ENCODE results near the gene DBX1. TPM values are rescaled to one million over a fixed set of nuclear protein-coding genes. Genes with fewer than 3 reads are reported as not detected.

DBX1 gene
- total RNA-seq, 1 experiment from 2014 or later, result 0.15 TPM

GRCh38 chr11:20161230-20161918 is 1.1 kb upstream of the DBX1 start:
- H2BK20ac ChIP-seq (ENCODE audit: low read depth, low read length, poor library complexity, severe bottlenecking), result no peak overlapping the region
- peak overlapping the region; percentile 51 for H3K4me2 ChIP-seq (ENCODE audit: insufficient read depth, insufficient read length, low read length)
- H3T11ph ChIP-seq (ENCODE audit: low read length), result no peak overlapping the region
- H3K9me3 ChIP-seq (ENCODE audit: control insufficient read depth, low read depth, low read length), result no peaks in the 10 kb centered on the region
- H3K79me2 ChIP-seq (ENCODE audit: insufficient read depth, low read length), result no peaks in the 10 kb centered on the region
- H3K9ac ChIP-seq (ENCODE audit: extremely low read depth, insufficient read length, low read length), result no peak overlapping the region
- no peak overlapping the region for H3K56ac ChIP-seq (ENCODE audit: insufficient read length, low read depth, low read length)
- peak; percentile 80 for DNase-seq
- TF ChIP-seq CTCF (conservative IDR thresholded peaks at IDR 0.05), result no peak
- no peak overlapping the region for H2BK12ac ChIP-seq (ENCODE audit: insufficient read length, low read depth, low read length)
- H4K8ac ChIP-seq (replicated peaks; ENCODE audit: insufficient read length, low read depth, low read length), result no peak overlapping the region
- H4K91ac ChIP-seq (ENCODE audit: insufficient read length, low read depth, low read length), result no peak overlapping the region
- Mint-ChIP-seq H3K4me1 (peaks cover 65 to 82% of the 10 kb centered on the region in 2 experiments), H3K36me3 (ENCODE audit: insufficient read depth in 1 of 3, low read depth in 3 of 3) (no peaks in the 10 kb centered on the region; a peak in 2 of 7 replicates), H3K27ac (no peak overlapping the region), H3K4me3 (peak overlapping the region; percentile 7 to 91; a peak in 4 of 5 replicates), H3K27me3 (ENCODE audit: low read depth) (peaks cover 100% of the 10 kb centered on the region), H3K9me3 (peaks cover 0 to 4% of the 10 kb centered on the region in 2 experiments; a peak in 1 of 5 replicates)
- H4K20me1 ChIP-seq (ENCODE audit: control insufficient read depth, insufficient read depth, insufficient read length), result peaks cover 6% of the 10 kb centered on the region
- no peak overlapping the region for H2BK5ac ChIP-seq (ENCODE audit: insufficient read length, low read length)
- WGBS (ENCODE audit: extremely low coverage, insufficient read length, low lambda C conversion rate), result no CpG with 5 or more reads among the region's 29 CpGs
- no peak overlapping the region for H2AK5ac ChIP-seq (ENCODE audit: insufficient read length, low read length)
- H3K14ac ChIP-seq (ENCODE audit: insufficient read depth, low read length), result no peak overlapping the region
- H3K27me3 ChIP-seq (ENCODE audit: insufficient read depth, low read length), result peaks cover 89% of the 10 kb centered on the region
- H4K5ac ChIP-seq (ENCODE audit: insufficient read length, low read depth, low read length), result no peak overlapping the region
- H3K79me1 ChIP-seq (ENCODE audit: insufficient read depth, low read depth, low read length, poor library complexity, severe bottlenecking), result no peaks in the 10 kb centered on the region
- no peak overlapping the region for H3K27ac ChIP-seq (ENCODE audit: insufficient read length, low read depth, low read length)
- H3K23me2 ChIP-seq (ENCODE audit: insufficient read length, low read depth, low read length, poor library complexity, severe bottlenecking), result peaks cover 8% of the 10 kb centered on the region
- H3K23ac ChIP-seq (ENCODE audit: insufficient read length, low read depth, low read length), result no peak overlapping the region
- H2BK120ac ChIP-seq (ENCODE audit: low read depth, low read length, poor library complexity, severe bottlenecking), result no peak overlapping the region
- no peak overlapping the region for H3K18ac ChIP-seq (ENCODE audit: insufficient read length, low read depth, low read length)
- H2BK15ac ChIP-seq (ENCODE audit: low read depth, low read length), result no peak overlapping the region
- H3K4ac ChIP-seq (ENCODE audit: low read depth, low read length), result no peak overlapping the region
- H3K4me1 ChIP-seq (ENCODE audit: insufficient read depth, low read length), result peaks cover 4% of the 10 kb centered on the region; the same call in 1 of the 2 replicates
- no peak overlapping the region for H2AFZ ChIP-seq (ENCODE audit: low read length)
